Measurements from ENCODE around the gene COMMD10.

- no peak for TF ChIP-seq CTCF (IDR thresholded peaks at IDR 0.05)
- TF ChIP-seq EZH2 (IDR thresholded peaks at IDR 0.05; ENCODE audit: borderline replicate concordance, insufficient read depth, low read depth, low read length, poor library complexity, severe bottlenecking): no peak
Observed at GRCh38 chr5:116305899-116306298, 221.1 kb downstream of the COMMD10 start.
